KOPT-K1 (cell line): ENCODE results near the gene FAXDC2.
"Not testable (repeated sequence)": the region's sequence is repeated elsewhere in the genome, so short reads cannot be mapped to it uniquely, and the experiment has no call there.

Experiments
- H3K27ac ChIP-seq: fragments of 200-600 bp; sonication (generic); 2 replicates; pipeline ENCODE4 v1.5.1; 2016; ENCODE audit warnings: antibody characterized with exemption, mild to moderate bottlenecking, low read depth, low read length; ENCODE audit not compliant: poor library complexity, severe bottlenecking
- H3K36me3 ChIP-seq: fragments of 200-600 bp; sonication (generic); 2 replicates; pipeline ENCODE4 v1.5.1; 2017; ENCODE audit warnings: antibody characterized with exemption, mild to moderate bottlenecking, low read length, moderate library complexity; ENCODE audit not compliant: insufficient read depth
- H3K9me3 ChIP-seq: fragments of 200-600 bp; sonication (generic); 2 replicates; pipeline ENCODE4 v1.5.1; 2017; ENCODE audit warnings: antibody characterized with exemption, low read length, mild to moderate bottlenecking; ENCODE audit not compliant: insufficient read depth, poor library complexity, severe bottlenecking

The FAXDC2 gene

DNA sequence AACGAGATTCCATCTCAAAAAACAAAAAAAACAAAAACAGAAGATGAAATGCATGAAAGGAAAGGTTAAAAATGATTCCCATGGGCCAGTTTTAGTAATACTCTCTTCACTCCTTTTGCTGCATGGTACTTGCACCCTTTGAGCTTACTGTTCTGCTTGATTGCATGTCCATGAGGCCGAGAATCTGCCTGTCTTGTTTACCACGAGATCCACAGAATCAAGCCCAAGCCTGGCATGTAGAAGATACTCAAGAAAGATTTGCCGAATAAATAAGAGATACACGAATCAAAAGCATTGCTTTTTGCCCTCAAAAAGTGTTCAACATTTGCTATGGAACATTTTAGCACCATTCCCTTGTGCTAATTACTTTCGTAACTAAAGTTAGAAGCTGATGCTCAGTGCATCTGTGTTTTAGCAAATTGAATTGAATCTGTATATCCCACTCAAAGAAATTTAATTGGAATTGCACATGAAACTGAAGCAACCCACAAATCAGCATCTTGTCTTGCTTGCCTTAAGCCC is 1.1 kb downstream of the FAXDC2 start:
- no peaks in the 10 kb centered on the region for H3K9me3 ChIP-seq
- no peak overlapping the region for H3K27ac ChIP-seq
- H3K36me3 ChIP-seq, result no peaks in the 10 kb centered on the region

DNA sequence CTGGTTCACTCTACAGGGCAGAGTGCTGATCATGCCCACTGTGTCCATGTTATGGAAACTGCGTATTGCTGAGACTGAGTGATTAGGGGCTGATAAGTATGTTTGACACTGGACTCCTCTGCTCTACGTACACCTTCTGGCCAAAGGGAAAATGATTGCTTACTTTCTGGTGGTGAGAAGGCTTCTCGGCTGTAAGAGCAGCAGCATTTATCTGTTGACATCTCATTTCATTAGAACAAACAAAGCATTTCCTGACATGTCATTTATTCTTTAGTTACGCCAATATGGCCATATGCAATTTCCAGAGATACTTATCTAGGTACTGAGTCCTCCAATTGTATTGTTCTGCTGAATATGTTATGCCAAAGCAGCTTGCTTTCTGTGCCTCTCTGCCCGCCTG is 5.6 kb downstream of the FAXDC2 start:
- Histone ChIP-seq H3K27ac (no peak overlapping the region), H3K36me3 (no peaks in the 10 kb centered on the region), H3K9me3 (no peaks in the 10 kb centered on the region)

DNA sequence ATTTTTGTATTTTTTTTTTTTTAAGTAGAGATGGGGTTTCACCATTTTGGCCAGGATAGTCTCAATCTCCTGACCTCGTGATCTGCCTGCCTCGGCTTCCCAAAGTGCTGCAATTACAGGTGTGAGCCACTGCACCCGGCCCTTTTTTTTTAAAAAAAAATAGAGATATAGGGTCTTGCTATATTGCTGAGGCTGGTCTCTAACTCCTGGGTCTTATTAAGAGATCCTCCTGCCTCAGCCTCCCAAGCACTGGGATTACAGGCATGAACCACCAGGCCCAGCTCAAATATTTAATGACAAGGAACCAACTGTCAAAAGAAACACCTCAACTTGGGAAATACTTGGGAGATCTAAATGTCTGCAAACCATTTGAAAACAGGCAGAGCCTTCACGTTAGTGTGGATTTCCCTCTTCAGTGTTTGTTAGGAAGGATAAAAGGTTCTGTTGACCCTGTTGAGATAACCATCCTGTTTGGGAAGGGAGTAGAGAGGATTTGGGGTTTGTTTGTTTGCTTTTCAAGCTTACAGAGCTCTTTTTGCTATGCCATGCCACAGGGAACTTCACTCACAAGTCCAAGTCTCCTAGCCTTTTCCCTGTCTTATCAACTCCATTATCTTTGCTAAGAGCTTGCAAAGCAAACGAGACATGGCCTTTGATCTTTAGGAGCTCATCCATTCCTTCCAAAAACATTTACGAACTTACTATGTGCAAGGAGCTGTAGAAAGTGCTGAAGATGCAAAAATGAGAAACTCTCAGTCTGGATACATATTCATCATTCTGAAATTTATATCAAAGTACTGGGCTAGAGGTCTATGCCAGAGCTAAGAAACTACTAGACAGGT is 7.5 kb downstream of the FAXDC2 start:
- no peaks in the 10 kb centered on the region for H3K9me3 ChIP-seq
- no peaks in the 10 kb centered on the region for H3K36me3 ChIP-seq
- no peak overlapping the region for H3K27ac ChIP-seq

DNA sequence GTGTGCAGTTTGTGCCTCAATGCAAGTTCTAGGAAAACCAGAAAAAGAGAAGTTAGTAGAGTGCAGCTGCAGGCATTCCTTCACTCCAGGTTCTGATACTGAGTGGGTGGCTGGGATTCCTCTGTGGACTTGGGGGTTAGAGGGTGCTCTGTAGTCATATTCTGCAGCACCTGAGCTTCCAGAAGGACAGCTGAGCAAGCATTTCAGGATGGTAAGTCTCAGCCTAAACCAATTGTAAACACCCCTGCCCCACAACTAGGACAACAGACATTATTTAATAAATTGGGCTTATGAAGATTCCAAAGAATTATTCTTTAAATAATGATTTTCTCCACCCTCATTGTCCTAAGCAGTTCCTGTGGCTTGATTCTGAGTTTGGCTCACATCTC is 9.1 kb downstream of the FAXDC2 start:
- no peaks in the 10 kb centered on the region for H3K9me3 ChIP-seq
- H3K27ac ChIP-seq, result no peak overlapping the region
- H3K36me3 ChIP-seq, result no peaks in the 10 kb centered on the region

DNA sequence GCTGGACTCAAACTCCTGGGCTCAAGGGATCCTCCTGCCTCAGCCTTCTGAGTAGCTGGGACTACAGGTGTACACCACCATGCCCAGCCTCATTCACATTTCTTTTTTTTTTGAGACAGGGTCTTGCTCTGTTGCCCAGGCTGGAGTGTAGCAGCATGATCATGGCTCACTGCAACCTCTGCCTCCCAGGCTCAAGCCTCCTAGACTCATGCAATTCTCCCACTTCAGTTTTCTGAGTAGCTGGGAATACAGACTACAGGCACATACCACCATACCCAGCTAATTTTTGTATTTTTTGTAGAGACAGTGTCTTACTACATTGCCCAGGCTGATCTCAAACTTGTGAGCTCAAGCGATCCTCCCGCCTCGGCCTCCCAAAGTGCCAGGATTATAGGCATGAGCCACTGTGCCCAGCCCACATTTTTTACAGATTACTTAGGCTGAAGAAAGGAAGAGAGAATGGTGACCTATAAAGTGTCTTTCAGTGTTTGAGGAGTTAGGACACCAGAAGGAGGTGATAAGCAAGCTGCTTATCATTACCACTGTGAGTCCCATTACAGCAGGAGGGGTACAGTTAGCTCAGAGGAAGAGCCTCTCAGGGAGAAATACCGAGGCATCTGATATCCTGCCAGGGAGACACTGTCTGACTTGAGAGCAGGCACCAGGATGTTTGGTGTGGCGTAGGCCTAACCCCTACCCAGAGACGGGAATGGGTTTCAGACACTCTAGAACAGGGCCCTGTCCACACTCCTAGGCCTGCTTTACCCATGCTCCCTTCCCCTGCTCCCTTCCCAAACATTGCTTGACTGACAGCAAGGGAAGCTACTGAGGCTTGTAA is 9.7 kb downstream of the FAXDC2 start:
- no peaks in the 10 kb centered on the region for H3K9me3 ChIP-seq
- H3K36me3 ChIP-seq, result no peaks in the 10 kb centered on the region
- H3K27ac ChIP-seq, result no peak overlapping the region

DNA sequence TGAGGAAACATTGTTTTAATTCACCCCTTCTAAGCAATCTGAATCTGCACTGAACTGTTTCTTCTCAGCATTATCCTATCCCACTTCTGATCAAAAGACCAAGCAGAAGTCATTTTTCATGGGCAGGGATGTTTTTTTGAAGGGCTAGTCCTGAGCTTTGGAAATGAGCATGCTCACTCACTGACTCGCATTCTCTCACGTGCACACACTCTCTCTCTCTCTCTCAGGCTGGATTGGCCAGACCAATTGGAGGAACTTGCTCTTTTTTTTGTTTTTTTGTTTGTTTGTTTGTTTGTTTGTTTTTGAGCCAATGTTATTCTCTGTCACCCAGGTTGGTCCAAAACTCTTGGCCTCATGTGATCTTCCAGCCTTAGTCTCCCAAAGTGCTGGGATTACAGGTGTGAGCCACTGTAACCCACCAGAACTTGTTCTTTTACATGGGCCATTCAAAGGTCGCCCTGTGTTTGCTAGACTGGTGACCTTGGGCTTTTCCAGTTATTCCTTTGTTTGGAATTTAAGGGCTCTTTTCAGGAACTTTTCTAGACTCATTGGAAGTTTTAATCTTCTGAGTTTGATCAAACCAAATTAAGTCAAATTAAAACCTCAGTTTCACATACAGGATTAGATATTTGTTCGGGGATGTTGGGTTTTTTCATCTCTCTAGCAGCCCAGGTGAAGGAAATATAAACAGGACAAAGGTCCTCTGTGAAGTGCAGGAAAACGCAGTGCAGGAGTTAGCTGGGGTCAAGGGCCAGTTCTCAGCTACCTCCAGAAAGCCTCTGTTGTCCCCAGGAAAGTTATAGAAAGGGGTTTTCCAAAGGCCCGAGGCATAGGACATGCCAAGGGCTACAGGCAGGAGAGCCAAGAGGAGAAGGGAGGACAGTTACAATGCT is 13.1 kb downstream of the FAXDC2 start:
- H3K36me3 ChIP-seq, result peaks cover 13% of the 10 kb centered on the region
- no peaks in the 10 kb centered on the region for H3K9me3 ChIP-seq
- no peak overlapping the region for H3K27ac ChIP-seq

DNA sequence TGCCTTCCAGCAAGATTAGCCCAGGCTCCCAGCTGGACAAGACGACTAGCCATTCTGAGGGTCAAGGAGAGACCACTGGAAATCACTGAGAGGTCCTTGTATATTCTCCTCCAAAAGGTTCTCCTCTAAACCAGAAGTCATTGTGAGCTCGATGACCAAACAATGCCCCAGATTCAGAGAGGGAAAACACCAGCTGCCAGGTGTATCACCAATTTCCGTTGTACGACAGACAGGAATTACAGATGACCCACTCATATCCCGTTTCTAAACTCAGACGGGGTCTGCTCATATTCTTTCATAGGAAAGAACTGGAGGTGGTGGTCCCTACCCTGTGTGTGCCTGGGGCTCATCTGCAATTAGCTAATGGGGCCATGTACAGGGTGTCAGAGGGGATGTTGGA is 14.2 kb downstream of the FAXDC2 start:
- H3K36me3 ChIP-seq, result peaks cover 24% of the 10 kb centered on the region
- H3K9me3 ChIP-seq, result no peaks in the 10 kb centered on the region
- no peak overlapping the region for H3K27ac ChIP-seq

DNA sequence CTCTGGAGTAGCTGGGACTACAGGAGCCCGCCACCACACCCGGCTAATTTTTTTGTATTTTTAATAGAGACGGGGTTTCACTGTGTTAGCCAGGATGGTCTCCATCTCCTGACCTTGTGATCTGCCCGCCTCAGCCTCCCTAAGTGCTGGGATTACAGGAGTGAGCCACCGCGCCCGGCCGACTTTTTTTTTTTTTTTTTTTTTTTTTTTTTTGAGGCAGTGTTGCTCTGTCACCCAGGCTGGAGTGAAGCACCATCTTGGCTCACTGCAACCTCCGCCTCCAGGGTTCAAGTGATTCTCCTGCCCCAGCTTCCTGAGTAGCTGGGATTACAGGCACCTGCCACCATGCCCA is 14.7 kb downstream of the FAXDC2 start:
- H3K9me3 ChIP-seq, H3K27ac ChIP-seq: not testable (repeated sequence)
- peaks cover 29% of the 10 kb centered on the region for H3K36me3 ChIP-seq

DNA sequence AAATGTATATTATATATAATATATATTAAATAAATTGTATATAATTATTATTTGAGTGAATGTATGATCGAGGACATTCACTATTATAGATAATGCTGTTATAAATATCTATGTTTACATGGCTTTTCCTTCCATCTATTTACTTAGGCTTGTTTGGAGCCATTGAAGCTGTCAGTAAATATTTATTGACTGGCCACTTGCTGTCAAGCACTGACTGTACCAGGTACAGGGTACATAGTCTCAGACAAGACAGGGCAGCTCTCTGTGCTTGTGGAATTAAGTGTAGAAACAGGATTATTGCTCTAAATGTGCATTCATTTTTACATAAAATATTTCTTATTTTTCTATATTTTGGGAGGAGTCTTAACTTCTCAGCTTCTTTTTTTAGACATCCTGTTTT is 16.4 kb downstream of the FAXDC2 start:
- Histone ChIP-seq H3K9me3 (no peaks in the 10 kb centered on the region), H3K36me3 (peaks cover 45% of the 10 kb centered on the region), H3K27ac (no peak overlapping the region)

DNA sequence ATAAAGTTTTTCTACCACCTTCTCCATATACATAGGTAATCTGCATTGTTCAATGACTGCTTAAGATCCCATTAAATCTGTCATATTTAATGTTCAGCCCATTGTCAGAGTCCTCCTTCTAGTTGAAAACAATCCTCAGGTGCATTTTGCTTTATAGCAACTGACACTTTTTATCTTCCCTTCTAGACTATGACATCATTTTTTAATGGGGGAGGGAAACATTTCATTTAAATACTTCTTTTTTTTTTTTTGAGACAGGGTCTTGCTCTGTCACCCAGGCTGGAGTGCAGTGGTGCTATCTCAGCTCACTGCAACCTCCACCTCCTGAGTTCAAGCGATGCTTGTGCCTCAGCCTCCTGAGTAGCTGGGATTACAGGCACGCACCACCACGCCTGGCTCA is 17.6 kb downstream of the FAXDC2 start:
- not testable (repeated sequence) for H3K9me3 ChIP-seq, H3K27ac ChIP-seq
- H3K36me3 ChIP-seq, result peaks cover 55% of the 10 kb centered on the region

DNA sequence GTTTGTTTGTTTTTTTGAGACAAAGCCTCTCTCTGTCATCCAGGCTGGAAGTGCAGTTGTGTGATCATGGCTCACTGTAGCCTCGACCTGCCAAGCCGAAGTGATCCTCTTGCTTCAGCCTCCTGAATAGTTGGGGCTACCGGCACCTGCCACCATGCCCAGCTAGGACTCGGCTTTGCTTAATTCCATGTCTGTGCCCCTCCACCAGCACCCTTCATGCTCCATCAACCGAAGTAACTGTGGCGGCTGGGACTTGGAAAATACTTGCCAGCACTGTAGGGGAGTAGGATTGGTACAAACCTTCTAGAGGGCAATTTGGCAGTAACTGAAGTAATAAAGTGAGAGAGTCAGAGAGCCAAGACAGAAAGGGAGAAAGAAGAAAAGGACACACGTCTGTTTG is 19.0 kb downstream of the FAXDC2 start:
- H3K36me3 ChIP-seq, result peaks cover 65% of the 10 kb centered on the region

DNA sequence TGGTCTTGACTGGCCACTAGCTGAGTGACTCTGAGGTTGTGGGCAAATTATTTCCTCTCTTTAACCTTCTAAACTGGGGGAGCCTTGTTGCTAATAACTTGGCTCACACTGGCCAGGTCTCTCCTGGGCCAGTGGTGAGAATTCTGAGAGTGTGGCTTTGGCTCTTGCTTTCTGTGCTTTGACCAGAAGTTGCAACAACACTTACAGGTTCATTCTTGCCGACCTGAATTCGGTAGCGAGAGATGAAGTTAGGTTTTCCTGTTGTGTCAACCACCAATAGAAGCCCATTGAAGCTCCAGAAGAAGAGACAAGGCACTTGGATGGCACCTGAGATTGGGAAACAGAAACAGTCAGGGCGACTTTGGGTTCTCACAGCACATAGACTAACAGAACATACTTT is 19.8 kb downstream of the FAXDC2 start:
- Histone ChIP-seq H3K27ac (no peak overlapping the region), H3K9me3 (no peaks in the 10 kb centered on the region), H3K36me3 (peaks cover 65% of the 10 kb centered on the region)

More for the DNA sequence above, 19.0 kb downstream of the FAXDC2 start:
- Histone ChIP-seq H3K9me3 (no peaks in the 10 kb centered on the region), H3K27ac (no peak overlapping the region)

DNA sequence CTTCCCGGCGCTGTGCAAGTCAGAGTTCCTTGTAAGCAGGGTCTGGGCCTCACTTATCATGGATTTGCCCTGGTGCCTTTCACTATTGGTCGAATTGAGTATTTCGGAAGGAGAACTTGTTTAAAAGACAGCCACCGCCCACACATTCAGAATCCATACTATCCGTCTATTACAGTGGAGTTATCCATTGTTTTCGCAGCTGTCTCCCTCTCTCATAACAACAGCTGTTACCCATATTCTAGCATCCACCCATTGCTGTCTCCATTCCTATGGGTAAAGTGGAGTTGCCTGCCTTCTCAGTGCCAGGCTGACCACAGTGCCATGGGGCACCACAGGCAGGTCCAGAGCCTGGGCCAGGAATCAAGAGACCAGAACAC is 20.2 kb downstream of the FAXDC2 start:
- H3K27ac ChIP-seq, result no peak overlapping the region
- no peaks in the 10 kb centered on the region for H3K9me3 ChIP-seq
- H3K36me3 ChIP-seq, result peaks cover 65% of the 10 kb centered on the region

DNA sequence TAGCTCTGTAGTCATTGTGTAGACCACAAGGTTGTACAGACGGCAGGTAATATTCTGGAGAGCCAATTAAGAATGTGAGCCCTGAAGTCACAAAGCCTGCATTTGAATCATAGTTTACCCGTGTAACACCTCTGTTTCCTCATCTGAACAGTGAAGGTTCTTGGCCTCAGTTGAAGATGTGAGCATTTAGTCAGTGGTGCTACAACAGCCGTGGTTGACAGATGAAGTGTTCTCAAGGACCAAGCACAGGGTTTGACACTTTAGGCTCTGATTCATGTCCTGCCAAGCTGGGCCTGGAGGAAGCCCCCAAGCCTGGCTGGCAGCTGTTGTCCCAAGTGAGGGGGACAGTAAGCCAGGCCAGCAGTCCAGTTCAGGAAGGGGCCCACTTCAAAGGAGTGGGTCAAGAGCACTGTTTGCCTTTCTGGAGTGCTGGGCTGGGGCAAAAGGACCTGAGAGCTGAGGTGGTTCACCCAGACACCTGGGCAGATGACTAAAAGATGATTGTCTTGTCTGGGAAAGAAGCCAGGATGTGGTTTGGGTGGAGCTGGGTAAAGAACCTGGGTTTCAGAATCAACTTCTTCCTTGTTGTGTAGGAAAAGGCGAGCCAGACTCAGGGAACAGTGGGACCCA is 20.7 kb downstream of the FAXDC2 start:
- Histone ChIP-seq H3K9me3 (no peaks in the 10 kb centered on the region), H3K27ac (peak overlapping the region; percentile 11), H3K36me3 (peaks cover 62% of the 10 kb centered on the region)
